ENCODE measurements around the gene NTMT1.
"Not testable (repeated sequence)": the region's sequence is repeated elsewhere in the genome, so short reads cannot be mapped to it uniquely, and the experiment has no call there.

DNA sequence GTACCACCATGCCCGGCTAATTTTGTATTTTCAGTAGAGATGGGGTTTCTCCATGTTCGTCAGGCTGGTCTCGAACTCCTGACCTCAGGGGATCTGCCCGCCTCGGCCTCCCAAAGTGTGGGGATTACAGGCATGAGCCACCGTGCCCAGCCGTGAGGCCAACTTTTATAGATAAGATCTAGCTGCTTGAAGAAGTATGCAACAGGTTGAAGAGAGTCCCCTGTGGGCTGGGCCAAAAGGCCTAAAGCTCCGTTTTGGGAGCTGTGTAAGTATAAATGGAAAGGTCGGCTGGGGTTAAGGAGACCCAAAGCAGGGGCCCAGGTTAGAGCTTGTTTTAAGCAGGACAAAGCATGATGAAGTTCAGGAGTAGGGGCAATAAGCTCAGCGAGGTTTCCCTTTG is 33.2 kb upstream of the NTMT1 start:
- TF ChIP-seq, protein P1, sequence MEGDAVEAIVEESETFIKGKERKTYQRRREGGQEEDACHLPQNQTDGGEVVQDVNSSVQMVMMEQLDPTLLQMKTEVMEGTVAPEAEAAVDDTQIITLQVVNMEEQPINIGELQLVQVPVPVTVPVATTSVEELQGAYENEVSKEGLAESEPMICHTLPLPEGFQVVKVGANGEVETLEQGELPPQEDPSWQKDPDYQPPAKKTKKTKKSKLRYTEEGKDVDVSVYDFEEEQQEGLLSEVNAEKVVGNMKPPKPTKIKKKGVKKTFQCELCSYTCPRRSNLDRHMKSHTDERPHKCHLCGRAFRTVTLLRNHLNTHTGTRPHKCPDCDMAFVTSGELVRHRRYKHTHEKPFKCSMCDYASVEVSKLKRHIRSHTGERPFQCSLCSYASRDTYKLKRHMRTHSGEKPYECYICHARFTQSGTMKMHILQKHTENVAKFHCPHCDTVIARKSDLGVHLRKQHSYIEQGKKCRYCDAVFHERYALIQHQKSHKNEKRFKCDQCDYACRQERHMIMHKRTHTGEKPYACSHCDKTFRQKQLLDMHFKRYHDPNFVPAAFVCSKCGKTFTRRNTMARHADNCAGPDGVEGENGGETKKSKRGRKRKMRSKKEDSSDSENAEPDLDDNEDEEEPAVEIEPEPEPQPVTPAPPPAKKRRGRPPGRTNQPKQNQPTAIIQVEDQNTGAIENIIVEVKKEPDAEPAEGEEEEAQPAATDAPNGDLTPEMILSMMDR (IDR thresholded peaks at IDR 0.05), result not testable (repeated sequence)
- TF ChIP-seq POLR2AphosphoS5, POLR2A (IDR thresholded peaks at IDR 0.05): not testable (repeated sequence)
